Trophoblast cell (in vitro differentiated cells and primary cell): ENCODE results near the gene IPO11.

Source experiments
- DNase-seq, 2 donors: peaks; one replicate each; pipeline ENCODE4 v3.0.0-alpha.2; 2016
- H2AFZ ChIP-seq: 2 replicates; pipeline ENCODE4 v1.6.1; 2013; ENCODE audit warnings: low read length, moderate library complexity, mild to moderate bottlenecking; ENCODE audit not compliant: insufficient read depth, poor library complexity
- H2AK5ac ChIP-seq: 2 replicates; pipeline ENCODE4 v1.6.1; 2013; ENCODE audit warnings: mild to moderate bottlenecking, low read length
- H2BK120ac ChIP-seq: 2 replicates; pipeline ENCODE4 v1.6.1; 2013; ENCODE audit warnings: low read length, mild to moderate bottlenecking, moderate library complexity; ENCODE audit not compliant: insufficient read depth, poor library complexity
- H2BK12ac ChIP-seq: 2 replicates; pipeline ENCODE4 v1.6.1; 2013; ENCODE audit warnings: mild to moderate bottlenecking, low read length, moderate library complexity
- H2BK5ac ChIP-seq: 2 replicates; pipeline ENCODE4 v1.6.1; 2013; ENCODE audit warnings: low read length, low read depth, moderate library complexity, mild to moderate bottlenecking; ENCODE audit not compliant: poor library complexity
- H3K14ac ChIP-seq: 2 replicates; pipeline ENCODE4 v1.6.1; 2013; ENCODE audit warnings: mild to moderate bottlenecking, low read length
- H3K18ac ChIP-seq: 2 replicates; pipeline ENCODE4 v1.6.1; 2013; ENCODE audit warnings: mild to moderate bottlenecking, low read length
- H3K23ac ChIP-seq: 2 replicates; pipeline ENCODE4 v1.6.1; 2013; ENCODE audit warnings: low read length
- H3K27ac ChIP-seq: 2 replicates; pipeline ENCODE4 v1.5.1; 2013; ENCODE audit warnings: low read depth, mild to moderate bottlenecking, inconsistent platforms, low read length, moderate library complexity
- H3K27me3 ChIP-seq: 2 replicates; pipeline ENCODE4 v1.6.1; 2013; ENCODE audit warnings: inconsistent platforms, mild to moderate bottlenecking, low read length, moderate library complexity; ENCODE audit not compliant: insufficient read depth
- H3K36me3 ChIP-seq, 2 experiments: 1 replicate in 1 of 2; 2 replicates in 1 of 2; pipeline ENCODE4 v1.6.1; 2013; ENCODE audit warnings: low read length in 2 of 2, mild to moderate bottlenecking in 2 of 2, moderate library complexity in 1 of 2; ENCODE audit not compliant: insufficient read depth in 2 of 2, control insufficient read depth in 1 of 2
- H3K4ac ChIP-seq: 2 replicates; pipeline ENCODE4 v1.6.1; 2013; ENCODE audit warnings: low read depth, mild to moderate bottlenecking, low read length, moderate library complexity
- H3K4me1 ChIP-seq, 2 experiments: 1 replicate in 1 of 2; 2 replicates in 1 of 2; pipeline ENCODE4 v1.6.1; 2013; ENCODE audit warnings: low read length in 2 of 2, mild to moderate bottlenecking in 2 of 2, moderate library complexity in 1 of 2; ENCODE audit not compliant: insufficient read depth in 2 of 2, control insufficient read depth in 1 of 2
- H3K4me2 ChIP-seq: 2 replicates; pipeline ENCODE4 v1.6.1; 2013; ENCODE audit warnings: inconsistent platforms, mild to moderate bottlenecking, low read length, moderate library complexity
- H3K4me3 ChIP-seq: 2 replicates; pipeline ENCODE4 v1.5.1; 2013; ENCODE audit warnings: mild to moderate bottlenecking, low read depth, low read length, inconsistent platforms
- H3K79me1 ChIP-seq: one replicate; pipeline ENCODE4 v1.6.1; 2013; ENCODE audit warnings: low read length
- H3K79me2 ChIP-seq: 2 replicates; pipeline ENCODE4 v1.6.1; 2013; ENCODE audit warnings: low read length, mild to moderate bottlenecking; ENCODE audit not compliant: control insufficient read depth, insufficient read depth, poor library complexity
- H3K9ac ChIP-seq: 2 replicates; pipeline ENCODE4 v1.6.1; 2013; ENCODE audit warnings: mild to moderate bottlenecking, low read length
- H3K9me3 ChIP-seq: 2 replicates; pipeline ENCODE4 v1.6.1; 2013; ENCODE audit warnings: low read depth, mild to moderate bottlenecking, control low read depth, inconsistent platforms, low read length; ENCODE audit not compliant: insufficient read depth
- H4K12ac ChIP-seq: 2 replicates; pipeline ENCODE4 v1.6.1; 2013; ENCODE audit warnings: low read depth, mild to moderate bottlenecking, low read length, moderate library complexity
- H4K8ac ChIP-seq: 2 replicates; pipeline ENCODE4 v1.6.1; 2013; ENCODE audit warnings: low read depth, mild to moderate bottlenecking, low read length, moderate library complexity
- H4K91ac ChIP-seq: one replicate; pipeline ENCODE4 v1.6.1; 2013; ENCODE audit warnings: low read depth, mild to moderate bottlenecking, low read length, moderate library complexity
- WGBS: extraction: QIAGEN DNeasy Blood & Tissue Kit; methylation state at CpG from one replicate; pipeline ENCODE4 v1.1.7; 2013; ENCODE audit warnings: missing lambda C conversion rate; ENCODE audit not compliant: insufficient read length, insufficient coverage; ENCODE audit errors: extremely low coverage; 5-methylcytosine and 5-hydroxymethylcytosine counted together

IPO11 gene

GRCh38 chr5:62542720-62543119 lies 130.2 kb downstream of the IPO11 start:
- Histone ChIP-seq H3K23ac (no peak overlapping the region), H3K4me3 (no peak overlapping the region), H4K8ac (no peak overlapping the region), H3K14ac (no peak overlapping the region), H4K12ac (no peak overlapping the region), H2BK12ac (no peak overlapping the region), H3K9ac (no peak overlapping the region), H3K79me2 (no peaks in the 10 kb centered on the region), H2AFZ (no peak overlapping the region), H3K27ac (no peak overlapping the region), H3K79me1 (no peaks in the 10 kb centered on the region), H3K4me2 (no peak overlapping the region), H4K91ac (no peak overlapping the region), H3K4ac (no peak overlapping the region), H2BK120ac (no peak overlapping the region), H3K9me3 (no peaks in the 10 kb centered on the region), H3K36me3 (peaks cover 0 to 5% of the 10 kb centered on the region in 2 experiments), H3K27me3 (no peaks in the 10 kb centered on the region), H3K4me1 (no peaks in the 10 kb centered on the region), H2AK5ac (no peak overlapping the region), H3K18ac (no peak overlapping the region), H2BK5ac (no peak overlapping the region)
- peak in 1 of 2 donors; percentile 38 for DNase-seq
- no CpG with 5 or more reads among the region's 1 CpG for WGBS

- no peaks in the 10 kb centered on the region for H3K27me3 ChIP-seq
- H3K4me1 ChIP-seq = peaks cover 0 to 3% of the 10 kb centered on the region in 2 experiments
- H2AK5ac ChIP-seq = no peak overlapping the region
- no peak for DNase-seq
- no peak overlapping the region for H3K27ac ChIP-seq
- no peak overlapping the region for H4K12ac ChIP-seq
- H3K79me2 ChIP-seq = no peaks in the 10 kb centered on the region
- H3K18ac ChIP-seq = no peak overlapping the region
- H2BK12ac ChIP-seq = no peak overlapping the region
- no peak overlapping the region for H3K14ac ChIP-seq
- no peak overlapping the region for H4K91ac ChIP-seq
- no peaks in the 10 kb centered on the region for H3K36me3 ChIP-seq
- H3K9me3 ChIP-seq = no peaks in the 10 kb centered on the region
- no peak overlapping the region for H3K4ac ChIP-seq
- no peak overlapping the region for H4K8ac ChIP-seq
- H3K9ac ChIP-seq = no peak overlapping the region
- H3K4me3 ChIP-seq = no peak overlapping the region
- H3K79me1 ChIP-seq = no peaks in the 10 kb centered on the region
- H2AFZ ChIP-seq = no peak overlapping the region
- H2BK120ac ChIP-seq = no peak overlapping the region
- no peak overlapping the region for H3K4me2 ChIP-seq
- H2BK5ac ChIP-seq = no peak overlapping the region
- no CpG with 5 or more reads among the region's 3 CpGs for WGBS
- H3K23ac ChIP-seq = no peak overlapping the region
Measured at GRCh38 chr5:62547945-62548630, 135.5 kb downstream of the IPO11 start.

GRCh38 chr5:62550103-62550502 lies 137.5 kb downstream of the IPO11 start:
- Histone ChIP-seq H2BK12ac (no peak overlapping the region), H4K12ac (no peak overlapping the region)

GRCh38 chr5:62555930-62556329 lies 143.4 kb downstream of the IPO11 start:
- Histone ChIP-seq H4K12ac (no peak overlapping the region), H3K4me1 (no peaks in the 10 kb centered on the region), H3K27me3 (no peaks in the 10 kb centered on the region), H3K27ac (no peak overlapping the region), H2AK5ac (no peak overlapping the region), H3K79me1 (no peaks in the 10 kb centered on the region), H2AFZ (no peak overlapping the region), H2BK5ac (no peak overlapping the region), H3K4me2 (no peak overlapping the region), H3K23ac (no peak overlapping the region), H2BK12ac (no peak overlapping the region), H3K4me3 (no peak overlapping the region), H3K18ac (no peak overlapping the region), H3K36me3 (no peaks in the 10 kb centered on the region), H3K9me3 (no peaks in the 10 kb centered on the region), H4K8ac (no peak overlapping the region), H4K91ac (no peak overlapping the region), H3K4ac (no peak overlapping the region), H3K79me2 (no peaks in the 10 kb centered on the region), H2BK120ac (no peak overlapping the region), H3K9ac (no peak overlapping the region), H3K14ac (no peak overlapping the region)
- no peak for DNase-seq

More at GRCh38 chr5:62550103-62550502, 137.5 kb downstream of the IPO11 start:
- no peak for DNase-seq
- Histone ChIP-seq H2AK5ac (no peak overlapping the region), H3K4me3 (no peak overlapping the region), H3K4me1 (peaks cover 0 to 3% of the 10 kb centered on the region in 2 experiments), H3K9ac (no peak overlapping the region), H3K4ac (no peak overlapping the region), H4K91ac (no peak overlapping the region), H3K18ac (no peak overlapping the region), H2BK5ac (no peak overlapping the region), H3K23ac (no peak overlapping the region), H3K79me1 (no peaks in the 10 kb centered on the region), H3K36me3 (no peaks in the 10 kb centered on the region), H3K9me3 (no peaks in the 10 kb centered on the region), H3K27ac (no peak overlapping the region), H4K8ac (no peak overlapping the region), H2AFZ (no peak overlapping the region), H3K14ac (no peak overlapping the region), H2BK120ac (no peak overlapping the region), H3K4me2 (no peak overlapping the region), H3K79me2 (no peaks in the 10 kb centered on the region), H3K27me3 (no peaks in the 10 kb centered on the region)
- WGBS = no CpG with 5 or more reads among the region's 2 CpGs
